Glutamatergic neuron (in vitro differentiated cells): Measurements from ENCODE around the gene PRDM16. TPM values are rescaled to one million over a fixed set of nuclear protein-coding genes. Genes with fewer than 3 reads are reported as not detected.

Experiments
- DNase-seq: peaks from one replicate; pipeline ENCODE4 v3.0.0; 2022
- H3K27ac Mint-ChIP-seq: one replicate; pipeline ENCODE4 v1.8.0; 2020; ENCODE audit warnings: mild to moderate bottlenecking, mixed read lengths, inconsistent platforms; ENCODE audit not compliant: unreplicated experiment
- H3K27me3 Mint-ChIP-seq: one replicate; pipeline ENCODE4 v1.8.0; 2020; ENCODE audit warnings: mild to moderate bottlenecking, moderate library complexity, mixed read lengths, inconsistent platforms; ENCODE audit not compliant: unreplicated experiment
- H3K36me3 Mint-ChIP-seq: one replicate; pipeline ENCODE4 v1.8.0; 2020; ENCODE audit warnings: mild to moderate bottlenecking, mixed read lengths, inconsistent platforms; ENCODE audit not compliant: unreplicated experiment
- H3K4me1 Mint-ChIP-seq: one replicate; pipeline ENCODE4 v1.8.0; 2020; ENCODE audit warnings: mild to moderate bottlenecking, low read depth, mixed read lengths, inconsistent platforms; ENCODE audit not compliant: unreplicated experiment
- H3K4me3 Mint-ChIP-seq: one replicate; pipeline ENCODE4 v1.8.0; 2020; ENCODE audit warnings: mild to moderate bottlenecking, mixed read lengths, inconsistent platforms; ENCODE audit not compliant: unreplicated experiment
- H3K9me3 Mint-ChIP-seq: one replicate; pipeline ENCODE4 v1.8.0; 2020; ENCODE audit warnings: mild to moderate bottlenecking, moderate library complexity, mixed read lengths, inconsistent platforms; ENCODE audit not compliant: unreplicated experiment
- CTCF ChIP-seq: fragments of 200-600 bp; sonication (generic); IDR thresholded peaks from one replicate; pipeline ENCODE4 v1.5.0; 2021; ENCODE audit not compliant: partially characterized antibody, unreplicated experiment
- total RNA-seq: library from RNA; stranded (reverse); fragmentation: NEBNext Ultra II Directional; extraction: Animal tissue kit (Norgen Biotek cat#: 25700); gene quantifications from one replicate; pipeline ENCODE4 v1.2.1, GENCODE V29; 2021; ENCODE audit not compliant: unreplicated experiment

PRDM16 gene
- total RNA-seq, 1 donor from 2014 or later: 0.07 TPM

- no peak for DNase-seq
- Mint-ChIP-seq H3K36me3 (peaks cover 4% of the 10 kb centered on the region), H3K4me3 (no peak overlapping the region), H3K27ac (no peak overlapping the region), H3K9me3 (peaks cover 3% of the 10 kb centered on the region), H3K4me1 (no peaks in the 10 kb centered on the region), H3K27me3 (peaks cover 17% of the 10 kb centered on the region)
- no peak for TF ChIP-seq CTCF
Measured at GRCh38 chr1:3058263-3059030, 10.6 kb upstream of the PRDM16 start.

- H3K36me3 Mint-ChIP-seq: peaks cover 4% of the 10 kb centered on the region
- H3K9me3 Mint-ChIP-seq: peaks cover 5% of the 10 kb centered on the region
- no peak overlapping the region for H3K4me3 Mint-ChIP-seq
- peaks cover 17% of the 10 kb centered on the region for H3K27me3 Mint-ChIP-seq
- DNase-seq: no peak
- H3K27ac Mint-ChIP-seq: no peak overlapping the region
- TF ChIP-seq CTCF: no peak
- no peaks in the 10 kb centered on the region for H3K4me1 Mint-ChIP-seq
Measured at GRCh38 chr1:3060127-3060526, 8.9 kb upstream of the PRDM16 start.

GRCh38 chr1:3060601-3061551 is 8.1 kb upstream of the PRDM16 start:
- Mint-ChIP-seq H3K9me3 (peaks cover 5% of the 10 kb centered on the region), H3K4me1 (no peaks in the 10 kb centered on the region), H3K36me3 (peaks cover 4% of the 10 kb centered on the region), H3K27me3 (peaks cover 17% of the 10 kb centered on the region), H3K27ac (no peak overlapping the region), H3K4me3 (no peak overlapping the region)
- DNase-seq: no peak
- TF ChIP-seq CTCF: no peak

- no peak overlapping the region for H3K27ac Mint-ChIP-seq
- TF ChIP-seq CTCF: no peak
- H3K9me3 Mint-ChIP-seq: peaks cover 5% of the 10 kb centered on the region
- peaks cover 4% of the 10 kb centered on the region for H3K36me3 Mint-ChIP-seq
- DNase-seq: no peak
- no peak overlapping the region for H3K4me3 Mint-ChIP-seq
- peaks cover 14% of the 10 kb centered on the region for H3K27me3 Mint-ChIP-seq
- H3K4me1 Mint-ChIP-seq: no peaks in the 10 kb centered on the region
Measured at GRCh38 chr1:3061566-3061965, 7.4 kb upstream of the PRDM16 start.
